Mammary epithelial cell (primary cell): ENCODE data around the gene SPEF2.

Experiments
- EZH2 ChIP-seq: IDR thresholded peaks from 2 replicates; pipeline ENCODE4 v1.6.1; 2012; ENCODE audit warnings: low read length, inconsistent platforms, borderline replicate concordance
- TF ChIP-seq, protein P1 (sequence below), 2 donors: IDR thresholded peaks in 1 of 2; conservative IDR thresholded peaks in 1 of 2; 2 replicates each; pipeline ENCODE4 v1.5.1; 2011 to 2012; ENCODE audit warnings: inconsistent platforms in 2 of 2, low read length in 2 of 2, mild to moderate bottlenecking in 2 of 2, control low read depth in 1 of 2, low read depth in 1 of 2; ENCODE audit not compliant: insufficient read depth in 1 of 2; ENCODE audit errors: extremely low read depth in 1 of 2

DNA sequence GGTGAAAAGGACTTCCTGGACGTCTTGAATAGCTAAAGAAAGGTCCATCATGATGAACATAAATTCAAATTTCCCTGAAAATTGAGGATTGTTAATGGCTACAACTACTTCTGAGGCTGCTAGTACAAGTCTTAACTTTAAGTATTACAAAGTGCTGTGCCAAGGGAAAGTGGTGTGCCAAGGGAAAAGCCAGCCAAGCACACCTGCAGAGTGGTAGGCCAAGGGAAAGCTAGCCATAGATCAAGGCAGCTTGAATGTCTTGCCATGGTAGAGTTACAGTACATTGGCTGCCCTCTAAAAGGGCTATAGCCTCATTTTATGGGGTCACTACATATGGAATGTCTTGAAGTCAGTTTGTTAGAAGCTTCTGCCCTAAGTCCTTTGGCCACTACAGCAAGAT lies 64.2 kb downstream of the SPEF2 start:
- TF ChIP-seq EZH2: no peak
- TF ChIP-seq, protein P1, sequence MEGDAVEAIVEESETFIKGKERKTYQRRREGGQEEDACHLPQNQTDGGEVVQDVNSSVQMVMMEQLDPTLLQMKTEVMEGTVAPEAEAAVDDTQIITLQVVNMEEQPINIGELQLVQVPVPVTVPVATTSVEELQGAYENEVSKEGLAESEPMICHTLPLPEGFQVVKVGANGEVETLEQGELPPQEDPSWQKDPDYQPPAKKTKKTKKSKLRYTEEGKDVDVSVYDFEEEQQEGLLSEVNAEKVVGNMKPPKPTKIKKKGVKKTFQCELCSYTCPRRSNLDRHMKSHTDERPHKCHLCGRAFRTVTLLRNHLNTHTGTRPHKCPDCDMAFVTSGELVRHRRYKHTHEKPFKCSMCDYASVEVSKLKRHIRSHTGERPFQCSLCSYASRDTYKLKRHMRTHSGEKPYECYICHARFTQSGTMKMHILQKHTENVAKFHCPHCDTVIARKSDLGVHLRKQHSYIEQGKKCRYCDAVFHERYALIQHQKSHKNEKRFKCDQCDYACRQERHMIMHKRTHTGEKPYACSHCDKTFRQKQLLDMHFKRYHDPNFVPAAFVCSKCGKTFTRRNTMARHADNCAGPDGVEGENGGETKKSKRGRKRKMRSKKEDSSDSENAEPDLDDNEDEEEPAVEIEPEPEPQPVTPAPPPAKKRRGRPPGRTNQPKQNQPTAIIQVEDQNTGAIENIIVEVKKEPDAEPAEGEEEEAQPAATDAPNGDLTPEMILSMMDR (conservative IDR thresholded peaks at IDR 0.05 in 1 of 2, IDR thresholded peaks at IDR 0.05 in 1 of 2; ENCODE audit: extremely low read depth in 1 of 2, insufficient read depth in 1 of 2, low read depth in 1 of 2, low read length in 2 of 2): no peak
